Ascending aorta (tissue), 2 donors: Measurements from ENCODE around the gene ZRANB2. TPM values are rescaled to one million over a fixed set of nuclear protein-coding genes. Genes with fewer than 3 reads are reported as not detected.

Experiments used
- DNase-seq, 2 donors: peaks; one replicate each; pipeline ENCODE4 v3.0.0-alpha.2; 2019; ENCODE audit warnings: low spot score in 2 of 2
- H3K27ac ChIP-seq, 2 donors: fragments of 200-600 bp; sonication (generic); one replicate each; pipeline ENCODE4 v1.5.1; 2016 to 2017; ENCODE audit warnings: mild to moderate bottlenecking in 1 of 2
- H3K27me3 ChIP-seq: fragments of 200-600 bp; sonication (generic); one replicate; pipeline ENCODE4 v1.5.1; 2017
- H3K36me3 ChIP-seq, 2 donors: fragments of 200-600 bp; sonication (generic); one replicate each; pipeline ENCODE4 v1.5.1; 2016
- H3K4me1 ChIP-seq, 2 donors: fragments of 200-600 bp; sonication (generic); one replicate each; pipeline ENCODE4 v1.5.1; 2016 to 2017; ENCODE audit warnings: mild to moderate bottlenecking in 1 of 2
- H3K4me3 ChIP-seq, 2 donors: fragments of 200-600 bp; sonication (generic); one replicate each; pipeline ENCODE4 v1.5.1; 2016 to 2017; ENCODE audit warnings: mild to moderate bottlenecking in 1 of 2
- H3K9me3 ChIP-seq, 2 donors: fragments of 200-600 bp; sonication (generic); one replicate each; pipeline ENCODE4 v1.5.1; 2016
- intact Hi-C: fragments of 100-400 bp; cut with DNase I; formaldehyde crosslinking; loops from one replicate; pipeline ENCODE4 v1.15.1; 2023
- total RNA-seq: library from RNA; depleted of rRNA; stranded (reverse); fragments of >200 nt; gene quantifications from one replicate; pipeline ENCODE4 v1.1.0, GENCODE V29; 2016
- TF ChIP-seq, protein P1 (sequence below), 3 experiments: fragments of 200-600 bp in 2 of 3; fragments of 450-650 bp in 1 of 3; sonication (generic) in 2 of 3; IDR thresholded peaks; one replicate each; pipeline ENCODE4 v1.5.1; 2016 to 2019; ENCODE audit warnings: antibody characterized with exemption in 3 of 3, mild to moderate bottlenecking in 1 of 3, moderate library complexity in 1 of 3

Gene ZRANB2
- total RNA-seq, 1 donor from 2014 or later = 37.9 TPM

DNA sequence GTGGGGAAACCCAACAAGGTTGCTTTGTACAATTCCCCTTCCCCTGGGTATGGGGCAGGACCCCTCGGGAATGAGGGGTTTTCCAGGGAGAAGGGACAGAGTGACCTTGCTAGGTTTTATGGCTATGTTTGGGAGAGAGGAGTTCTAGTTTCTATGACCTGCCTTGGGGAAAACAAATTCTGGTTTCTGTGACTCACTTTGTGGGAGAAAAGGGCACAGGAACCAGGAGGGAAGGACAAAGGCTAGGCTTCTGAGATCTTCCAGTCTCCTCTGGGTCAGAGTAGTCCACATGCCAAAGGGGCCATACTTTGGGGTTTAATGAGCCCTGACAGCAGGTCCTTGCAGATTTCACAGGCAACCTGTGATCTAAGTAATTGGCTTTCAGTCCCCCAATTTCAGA is 27.7 kb downstream of the ZRANB2 start:
- H3K4me3 ChIP-seq = no peak overlapping the region
- peaks cover 0 to 8% of the 10 kb centered on the region in 2 donors for H3K36me3 ChIP-seq
- peaks cover 0 to 4% of the 10 kb centered on the region in 2 donors for H3K4me1 ChIP-seq
- intact Hi-C loops = no loop called here
- H3K9me3 ChIP-seq = no peaks in the 10 kb centered on the region
- no peak overlapping the region for H3K27ac ChIP-seq
- no peaks in the 10 kb centered on the region for H3K27me3 ChIP-seq
- TF ChIP-seq, protein P1, sequence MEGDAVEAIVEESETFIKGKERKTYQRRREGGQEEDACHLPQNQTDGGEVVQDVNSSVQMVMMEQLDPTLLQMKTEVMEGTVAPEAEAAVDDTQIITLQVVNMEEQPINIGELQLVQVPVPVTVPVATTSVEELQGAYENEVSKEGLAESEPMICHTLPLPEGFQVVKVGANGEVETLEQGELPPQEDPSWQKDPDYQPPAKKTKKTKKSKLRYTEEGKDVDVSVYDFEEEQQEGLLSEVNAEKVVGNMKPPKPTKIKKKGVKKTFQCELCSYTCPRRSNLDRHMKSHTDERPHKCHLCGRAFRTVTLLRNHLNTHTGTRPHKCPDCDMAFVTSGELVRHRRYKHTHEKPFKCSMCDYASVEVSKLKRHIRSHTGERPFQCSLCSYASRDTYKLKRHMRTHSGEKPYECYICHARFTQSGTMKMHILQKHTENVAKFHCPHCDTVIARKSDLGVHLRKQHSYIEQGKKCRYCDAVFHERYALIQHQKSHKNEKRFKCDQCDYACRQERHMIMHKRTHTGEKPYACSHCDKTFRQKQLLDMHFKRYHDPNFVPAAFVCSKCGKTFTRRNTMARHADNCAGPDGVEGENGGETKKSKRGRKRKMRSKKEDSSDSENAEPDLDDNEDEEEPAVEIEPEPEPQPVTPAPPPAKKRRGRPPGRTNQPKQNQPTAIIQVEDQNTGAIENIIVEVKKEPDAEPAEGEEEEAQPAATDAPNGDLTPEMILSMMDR (IDR thresholded peaks at IDR 0.05) = no peak
- no peak for DNase-seq

DNA sequence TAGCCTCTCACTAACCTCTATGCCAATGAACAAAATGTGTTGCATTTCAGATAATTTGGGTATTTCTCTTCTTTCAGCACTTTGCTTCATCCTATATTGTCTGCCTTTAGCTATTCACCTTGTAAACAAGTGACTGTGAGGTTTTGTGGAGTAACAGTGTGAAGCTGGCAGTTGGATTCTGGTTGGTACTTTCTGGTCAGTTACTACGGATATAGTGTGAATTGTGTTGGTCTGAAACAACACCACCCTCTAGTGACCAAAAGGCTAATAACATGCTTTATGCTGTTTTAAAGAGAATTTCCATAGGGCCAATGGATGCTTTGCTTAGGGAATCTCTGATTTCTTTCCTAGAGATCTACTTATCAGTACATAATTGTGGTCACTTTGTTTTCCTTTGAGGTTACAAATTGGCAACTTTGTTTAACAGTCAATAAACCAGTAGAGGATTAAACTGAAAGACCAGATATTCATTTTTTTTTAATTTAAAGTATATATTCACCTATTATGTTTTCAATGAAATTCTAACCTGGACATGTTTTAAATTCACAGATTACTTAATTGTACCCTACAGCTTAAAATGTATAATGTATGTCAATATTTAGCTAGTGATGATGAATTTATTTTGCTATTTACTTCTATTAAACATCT is 30.8 kb downstream of the ZRANB2 start:
- Histone ChIP-seq H3K9me3 (no peaks in the 10 kb centered on the region), H3K27ac (no peak overlapping the region), H3K36me3 (no peaks in the 10 kb centered on the region), H3K4me1 (peaks cover 0 to 4% of the 10 kb centered on the region in 2 donors), H3K27me3 (no peaks in the 10 kb centered on the region), H3K4me3 (no peak overlapping the region)
- no peak for DNase-seq
- intact Hi-C loops = loop anchor here (1.0 to 10.0 kb wide), 5 partner anchors 55 to 695 kb away; partner anchors contain the start of gene ANKRD13C
- TF ChIP-seq, protein P1 (IDR thresholded peaks at IDR 0.05) = peak; percentile 63 to 83 (median 79)

DNA sequence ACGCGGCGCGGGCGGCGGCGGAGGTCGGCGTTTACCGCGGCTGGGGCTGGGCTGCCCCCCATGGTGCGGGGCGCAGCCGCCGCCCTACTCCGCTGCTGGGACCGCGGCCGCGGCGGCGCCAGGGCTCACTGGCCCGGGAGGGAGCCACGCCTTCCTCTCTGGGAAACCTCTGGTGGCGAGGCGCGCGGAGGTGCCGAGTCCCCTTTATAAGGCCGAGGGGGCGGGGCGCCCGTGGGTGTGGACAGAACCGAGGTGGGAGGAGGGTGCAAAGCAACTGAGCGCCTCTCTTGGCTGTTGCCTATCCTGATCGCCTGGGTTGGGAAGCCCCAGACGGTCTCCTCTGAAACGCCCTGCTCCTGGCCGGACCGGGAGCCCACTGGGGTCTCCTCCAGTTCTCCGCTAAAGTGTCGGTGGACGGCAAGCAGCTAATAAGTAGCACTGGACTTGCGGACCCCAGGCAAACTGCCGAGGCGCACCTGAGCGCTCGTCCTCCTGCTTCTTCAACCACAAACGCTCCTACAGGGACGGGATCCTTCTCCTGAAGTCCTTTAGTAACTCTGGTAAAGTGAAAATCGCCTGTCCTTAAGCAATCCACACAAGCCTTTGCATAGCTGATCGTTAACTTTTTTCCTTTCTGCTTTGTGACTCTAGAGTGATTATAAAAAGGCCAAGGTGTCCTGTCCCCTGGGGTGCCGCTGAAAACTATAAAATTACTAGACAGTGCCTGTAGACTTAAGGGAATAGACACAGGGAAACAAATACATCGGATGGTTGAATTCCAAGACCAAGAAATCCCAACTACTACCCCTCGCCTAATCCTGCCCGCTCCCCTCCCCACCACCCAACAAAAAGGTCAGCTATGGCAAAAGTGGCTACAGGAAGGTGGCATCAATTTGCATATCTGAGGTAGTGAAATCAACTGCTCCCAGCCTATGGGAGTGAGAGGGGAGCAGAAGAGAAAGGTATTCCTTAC is 32.9 kb downstream of the ZRANB2 start, which contains the start of gene PTGER3:
PTGER3 (minus strand) TSS at position 182 of the 973 bp plus-strand sequence. CDS start 239 bp downstream, outside the sequence.
- intact Hi-C loops = loop anchor here (2.0 to 10.0 kb wide), 5 partner anchors 29 to 693 kb away; partner anchors contain the start of gene ANKRD13C
- H3K4me3 ChIP-seq = peak within 1 kb of the TSS; percentile 74 to 86
- DNase-seq = peak in 1 of 2 donors; percentile 91
- no peaks in the 10 kb centered on the region for H3K27me3 ChIP-seq
- H3K4me1 ChIP-seq = peaks cover 0 to 7% of the 10 kb centered on the region in 2 donors
- no peaks in the 10 kb centered on the region for H3K36me3 ChIP-seq
- no peaks in the 10 kb centered on the region for H3K9me3 ChIP-seq
- peak within 1 kb of the TSS; percentile 71 to 85 for H3K27ac ChIP-seq
- TF ChIP-seq, protein P1 (IDR thresholded peaks at IDR 0.05) = no peak

DNA sequence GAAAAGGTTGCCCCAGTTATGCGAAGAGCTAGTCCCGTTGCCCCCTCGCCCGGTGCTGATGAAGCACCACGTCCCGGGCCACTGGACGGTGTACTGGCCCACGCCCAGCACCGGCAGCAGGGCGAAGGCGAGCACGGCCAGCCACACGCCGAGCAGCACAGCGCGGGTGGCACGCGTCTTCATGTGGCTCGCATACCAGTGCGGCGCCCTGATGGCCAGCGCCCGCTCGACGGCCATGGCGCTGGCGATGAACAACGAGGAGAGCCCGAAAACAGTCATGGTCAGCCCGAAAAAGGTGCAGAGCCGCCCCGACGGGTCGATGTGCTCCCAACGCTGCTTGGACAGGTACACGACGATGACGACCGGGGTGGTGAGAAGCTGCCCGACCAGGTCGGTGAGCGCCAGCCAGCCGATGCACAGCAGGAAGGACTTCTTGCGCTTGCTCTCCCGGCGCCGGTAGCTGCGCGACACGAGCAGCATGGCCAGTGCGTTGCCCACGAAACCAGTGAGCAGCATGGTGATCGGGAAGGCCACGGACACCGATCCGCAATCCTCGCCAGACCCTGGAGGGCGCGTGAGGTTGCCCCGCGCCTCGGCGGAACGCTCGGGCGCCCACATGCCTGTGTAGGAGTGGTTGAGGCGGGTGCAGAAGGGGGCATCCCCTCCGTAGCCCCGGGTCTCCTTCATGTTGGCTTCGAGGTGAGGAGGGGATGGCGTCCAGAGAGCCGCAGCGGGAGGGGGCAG is 33.8 kb downstream of the ZRANB2 start:
- no peaks in the 10 kb centered on the region for H3K9me3 ChIP-seq
- TF ChIP-seq, protein P1 (IDR thresholded peaks at IDR 0.05) = no peak
- no peaks in the 10 kb centered on the region for H3K27me3 ChIP-seq
- peaks cover 0 to 7% of the 10 kb centered on the region in 2 donors for H3K4me1 ChIP-seq
- intact Hi-C loops = loop anchor here (2.0 to 10.0 kb wide), 5 partner anchors 28 to 692 kb away; partner anchors contain the start of gene ANKRD13C
- H3K36me3 ChIP-seq = no peaks in the 10 kb centered on the region
- DNase-seq = peak in 1 of 2 donors; percentile 69
- peak overlapping the region; percentile 74 to 86 for H3K4me3 ChIP-seq
- peak overlapping the region; percentile 71 to 85 for H3K27ac ChIP-seq
